NCI-H1417 treated with DMSO at 0.1 percent for 48 hours (cell line): ENCODE measurements around the gene FIBP.

Experiments used
- DNase-seq: peaks from one replicate; lab custom pipeline; 2025; lab: John Stamatoyannopoulos, UW

The FIBP gene

DNA sequence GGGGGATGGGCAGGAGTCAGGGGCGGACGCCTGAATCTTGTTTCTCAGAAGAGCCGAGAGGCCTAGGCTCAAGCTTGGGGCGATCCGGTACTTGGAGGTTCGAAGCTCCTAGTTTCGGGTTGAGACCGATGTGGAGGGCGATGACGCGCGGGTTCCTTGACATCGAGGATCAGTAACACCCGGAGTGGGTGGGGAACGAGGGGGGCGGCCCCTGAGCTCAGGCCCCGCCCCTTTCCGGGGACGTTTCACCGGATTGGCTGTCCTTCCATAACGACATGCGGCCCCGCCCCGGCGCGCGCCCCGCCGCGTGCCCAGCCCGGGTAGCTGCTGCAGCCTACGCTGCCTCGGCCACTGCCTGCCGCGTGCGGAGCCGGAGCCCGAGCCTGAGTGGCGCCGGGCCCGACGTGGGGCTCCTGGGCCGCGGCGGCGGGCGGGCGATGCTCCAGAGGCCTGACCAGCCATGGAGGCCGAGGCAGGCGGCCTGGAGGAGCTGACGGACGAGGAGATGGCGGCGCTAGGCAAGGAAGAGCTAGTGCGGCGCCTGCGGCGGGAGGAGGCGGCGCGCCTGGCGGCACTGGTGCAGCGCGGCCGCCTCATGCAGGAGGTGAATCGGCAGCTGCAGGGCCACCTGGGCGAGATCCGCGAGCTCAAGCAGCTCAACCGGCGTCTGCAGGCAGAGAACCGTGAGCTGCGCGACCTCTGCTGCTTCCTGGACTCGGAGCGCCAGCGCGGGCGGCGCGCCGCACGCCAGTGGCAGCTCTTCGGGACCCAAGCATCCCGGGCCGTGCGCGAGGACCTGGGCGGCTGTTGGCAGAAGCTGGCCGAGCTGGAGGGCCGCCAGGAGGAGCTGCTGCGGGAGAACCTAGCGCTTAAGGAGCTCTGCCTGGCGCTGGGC, 2.3 kb upstream of the FIBP start, which contains the start of gene CCDC85B:
Gene CCDC85B (plus strand): TSS at position 350 of the 895 bp plus-strand sequence. CDS start 111 bp downstream, at position 461.
- peak; percentile 88 for DNase-seq

DNA sequence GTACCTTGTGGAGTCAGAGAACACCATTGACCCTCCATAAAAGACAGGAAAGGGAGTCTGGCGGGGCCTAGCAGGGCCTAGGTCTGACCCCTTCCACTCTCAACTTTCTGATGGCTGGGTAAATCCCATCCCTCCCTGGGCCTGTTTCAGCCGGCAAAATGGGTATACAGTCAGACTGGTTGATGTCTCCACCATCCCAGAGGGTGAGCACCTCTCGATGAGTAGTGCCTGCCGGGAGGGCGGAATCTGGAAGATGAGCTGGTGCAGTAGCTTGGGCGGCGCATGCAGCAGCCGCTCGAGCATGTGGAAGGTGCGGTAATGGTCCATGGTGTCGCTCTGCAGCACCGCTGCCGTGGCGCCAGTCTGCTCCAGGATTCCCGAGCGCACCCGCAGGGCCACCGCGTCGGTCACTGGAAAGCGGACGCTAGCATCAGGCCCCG, 528 bp downstream of the FIBP start:
- DNase-seq = no peak

DNA sequence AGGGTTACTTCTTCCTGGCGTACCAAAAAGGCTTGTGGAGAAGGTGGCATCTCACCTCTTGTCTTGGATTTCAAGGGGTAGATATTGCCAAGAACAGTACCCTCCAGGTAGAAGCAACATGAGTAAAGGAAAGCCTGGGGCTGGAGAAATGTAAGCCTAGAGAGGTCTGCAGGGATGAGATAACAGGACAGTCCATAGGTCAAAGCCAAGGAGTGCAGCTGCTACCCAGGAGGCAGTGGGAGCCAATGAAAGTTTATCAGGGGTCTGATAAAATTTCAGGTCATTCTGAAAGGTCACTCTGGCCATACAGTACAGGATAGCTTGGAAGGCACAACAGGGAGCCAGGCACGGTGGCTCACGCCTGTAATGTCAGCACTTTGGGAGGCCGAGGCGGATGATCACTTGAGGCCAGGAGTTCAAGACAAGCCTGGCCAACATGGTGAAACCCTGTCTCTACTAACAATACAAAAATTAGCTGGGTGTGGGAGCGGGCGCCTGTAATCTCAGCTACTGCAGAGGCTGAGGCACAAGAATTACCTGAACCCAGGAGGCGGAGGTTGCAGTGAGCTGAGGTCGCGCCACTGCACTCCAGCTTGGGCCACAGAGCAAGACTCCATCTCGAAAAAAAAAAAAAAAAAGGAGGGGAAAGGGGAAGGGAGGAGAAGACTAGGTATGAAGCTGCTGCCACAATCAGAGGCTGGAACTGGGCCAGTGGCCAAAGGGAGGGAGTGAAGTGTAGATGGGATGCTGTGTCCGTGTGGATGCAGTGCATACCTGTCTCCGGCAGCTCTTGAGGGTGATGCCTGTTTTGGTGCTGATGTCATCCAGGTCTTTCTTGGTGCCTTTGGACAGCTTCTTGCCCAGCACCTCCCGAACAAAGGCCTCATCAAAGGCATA, 1.2 kb downstream of the FIBP start:
- DNase-seq = no peak

DNA sequence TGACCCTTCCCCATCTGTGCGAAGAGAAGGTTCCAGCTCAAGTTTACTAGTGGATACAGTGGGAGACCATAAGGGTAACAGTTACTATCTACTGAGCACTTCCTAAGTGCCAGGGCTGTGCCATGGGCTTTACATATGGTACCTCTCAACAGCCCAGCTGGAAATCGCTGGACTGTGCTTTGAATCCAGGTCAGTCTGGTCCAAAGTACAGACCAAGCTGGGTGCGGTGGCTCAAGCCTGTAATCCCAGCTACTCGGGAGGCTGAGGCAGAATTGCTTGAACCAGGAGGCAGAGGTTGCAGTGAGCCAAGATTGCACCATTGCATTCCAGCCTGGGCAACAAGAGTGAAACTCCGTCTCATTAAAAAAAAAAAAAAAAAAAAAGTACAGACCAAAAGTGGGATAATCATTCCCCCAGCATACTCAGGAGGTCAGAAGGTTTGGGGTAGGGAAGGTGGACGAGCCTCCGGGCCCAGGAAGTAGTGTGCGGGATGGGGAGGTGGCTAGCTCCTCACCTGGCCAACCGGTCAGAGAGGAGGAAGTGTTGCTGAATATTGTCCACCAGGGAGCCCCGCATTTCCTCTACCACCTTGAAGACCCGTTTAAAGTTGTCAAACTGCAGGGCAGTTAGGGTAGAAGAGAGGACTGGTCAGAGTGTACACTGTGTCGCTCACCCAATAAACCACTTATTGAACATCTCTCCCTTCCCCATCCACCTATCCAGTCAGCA, 2.3 kb downstream of the FIBP start:
- no peak for DNase-seq

DNA sequence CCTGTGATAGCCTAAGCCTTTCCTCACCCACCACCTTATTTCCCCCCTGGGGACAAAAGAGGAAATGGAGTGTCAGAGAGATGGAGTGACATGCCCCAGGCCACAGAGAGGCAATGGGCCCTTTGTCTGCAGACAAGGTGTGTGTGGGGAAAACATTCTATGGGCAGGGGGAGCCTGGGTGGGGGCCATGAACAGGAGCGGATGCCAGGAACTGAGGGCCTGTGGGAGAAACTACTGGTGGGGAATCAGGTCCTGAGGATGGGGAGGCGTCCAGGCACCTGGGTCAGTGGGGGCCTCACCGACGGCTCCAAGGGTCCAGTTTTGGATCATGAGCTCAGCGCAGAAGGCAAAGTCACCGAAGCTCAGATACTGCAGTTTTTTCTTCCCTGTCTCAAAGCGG, 3.0 kb downstream of the FIBP start:
- DNase-seq = no peak

DNA sequence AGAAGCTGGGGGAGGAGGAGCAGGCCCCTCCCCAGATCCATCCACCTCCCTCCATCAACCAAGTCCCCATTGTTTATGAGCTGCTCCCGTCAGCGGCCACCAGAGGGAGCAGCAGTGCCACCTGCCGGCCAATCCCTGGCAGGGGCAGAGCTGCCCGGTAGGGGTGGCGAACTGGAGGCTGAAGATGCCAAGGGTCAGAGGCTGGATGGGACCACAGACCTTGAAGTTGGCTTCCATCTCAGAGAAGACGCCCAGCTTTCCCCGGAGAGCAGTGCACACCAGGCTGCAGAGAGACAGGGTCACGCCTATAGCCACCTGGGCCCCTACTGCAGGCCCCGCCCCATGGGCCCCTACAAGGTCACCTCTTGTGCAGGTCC, 3.6 kb downstream of the FIBP start:
- DNase-seq = peak; percentile 37

DNA sequence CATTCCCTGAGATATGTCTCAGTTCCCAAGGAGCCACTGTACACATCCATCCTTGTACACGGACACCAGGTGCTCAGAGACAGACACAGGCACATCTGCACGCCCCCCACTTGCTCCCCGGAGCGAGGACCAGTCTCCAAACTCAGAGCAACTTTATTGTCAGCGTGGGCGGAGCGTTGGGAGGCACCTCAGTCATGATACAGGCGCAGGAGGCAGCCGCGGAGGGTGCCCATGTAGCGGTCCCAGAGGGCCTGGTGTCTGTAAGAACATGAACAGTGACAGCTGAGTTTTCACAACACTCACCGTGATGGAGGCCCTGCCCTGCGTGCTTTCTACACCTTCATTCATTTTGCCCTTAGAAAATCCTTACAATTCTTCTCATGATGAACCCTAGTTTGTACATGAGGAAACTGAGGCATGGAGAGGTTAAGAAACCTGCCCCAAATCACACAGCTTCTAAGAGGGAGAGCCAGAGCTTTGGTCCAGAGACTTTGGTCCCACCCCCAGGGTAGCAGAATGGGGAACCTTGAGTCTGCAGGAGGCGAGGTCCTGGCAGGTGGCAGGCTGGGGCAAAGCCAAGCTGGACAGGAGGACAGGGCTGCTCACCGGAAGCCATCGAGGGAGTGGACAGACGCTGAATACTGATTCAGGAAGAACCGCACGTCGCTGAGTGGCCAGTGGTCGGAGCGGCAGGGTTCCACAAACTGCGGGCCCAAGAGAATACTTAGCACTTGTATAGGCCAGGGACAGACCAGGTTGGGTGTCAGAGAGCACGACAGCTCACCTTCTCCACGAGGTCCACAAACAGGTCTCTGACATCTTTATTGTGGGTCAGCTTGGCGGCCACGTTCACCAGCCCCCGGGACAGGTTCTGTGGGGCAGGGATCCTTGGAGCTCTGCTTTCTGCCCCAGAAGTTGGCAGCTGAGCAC, 4.2 kb downstream of the FIBP start:
- no peak for DNase-seq

DNA sequence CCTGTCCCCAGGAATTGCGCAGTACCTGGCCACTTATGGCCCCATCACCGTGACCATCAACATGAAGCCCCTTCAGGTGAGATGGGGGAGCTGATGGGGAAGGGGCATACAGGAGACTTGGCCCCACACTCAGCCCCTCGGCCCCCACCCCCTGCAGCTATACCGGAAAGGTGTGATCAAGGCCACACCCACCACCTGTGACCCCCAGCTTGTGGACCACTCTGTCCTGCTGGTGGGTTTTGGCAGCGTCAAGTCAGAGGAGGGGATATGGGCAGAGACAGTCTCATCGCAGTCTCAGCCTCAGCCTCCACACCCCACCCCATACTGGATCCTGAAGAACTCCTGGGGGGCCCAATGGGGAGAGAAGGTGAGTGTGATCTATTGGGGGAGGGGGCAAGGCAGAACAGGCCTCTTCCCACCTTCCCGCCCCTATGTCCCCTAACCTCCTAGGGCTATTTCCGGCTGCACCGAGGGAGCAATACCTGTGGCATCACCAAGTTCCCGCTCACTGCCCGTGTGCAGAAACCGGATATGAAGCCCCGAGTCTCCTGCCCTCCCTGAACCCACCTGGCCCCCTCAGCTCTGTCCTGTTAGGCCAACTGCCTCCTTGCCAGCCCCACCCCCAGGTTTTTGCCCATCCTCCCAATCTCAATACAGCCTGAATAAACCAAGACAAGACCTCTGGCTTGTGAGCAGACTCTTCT, 5.1 kb downstream of the FIBP start:
- DNase-seq = no peak

DNA sequence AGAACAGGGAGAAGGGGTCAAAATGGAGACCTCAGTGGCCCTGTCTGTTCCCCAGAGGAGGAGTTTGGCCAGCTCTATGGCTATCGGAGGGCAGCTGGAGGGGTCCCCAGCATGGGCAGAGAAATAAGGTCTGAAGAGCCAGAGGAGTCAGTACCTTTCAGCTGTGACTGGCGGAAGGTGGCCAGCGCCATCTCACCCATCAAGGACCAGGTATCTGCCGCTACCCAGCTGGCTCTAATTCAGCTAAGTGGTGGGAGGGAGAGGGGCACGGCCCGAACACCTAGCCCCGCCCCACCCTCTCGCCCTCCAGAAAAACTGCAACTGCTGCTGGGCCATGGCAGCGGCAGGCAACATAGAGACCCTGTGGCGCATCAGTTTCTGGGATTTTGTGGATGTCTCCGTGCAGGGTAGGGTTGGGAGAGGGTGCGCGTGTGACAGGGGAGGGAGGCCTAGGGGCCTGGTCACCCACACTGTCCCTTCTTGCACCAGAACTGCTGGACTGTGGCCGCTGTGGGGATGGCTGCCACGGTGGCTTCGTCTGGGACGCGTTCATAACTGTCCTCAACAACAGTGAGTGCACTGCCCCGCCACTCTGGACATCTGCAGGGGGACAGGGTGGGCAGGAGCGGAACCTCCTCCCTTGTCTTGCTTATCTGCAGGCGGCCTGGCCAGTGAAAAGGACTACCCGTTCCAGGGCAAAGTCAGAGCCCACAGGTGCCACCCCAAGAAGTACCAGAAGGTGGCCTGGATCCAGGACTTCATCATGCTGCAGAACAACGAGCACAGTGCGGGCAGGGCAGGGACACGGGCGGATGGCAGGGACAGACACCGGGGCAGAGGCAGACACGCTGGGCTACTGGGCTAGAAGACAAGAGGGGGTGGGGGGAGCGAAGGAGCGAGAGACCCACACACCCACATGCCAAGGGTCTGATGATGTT, 5.9 kb downstream of the FIBP start:
- no peak for DNase-seq

DNA sequence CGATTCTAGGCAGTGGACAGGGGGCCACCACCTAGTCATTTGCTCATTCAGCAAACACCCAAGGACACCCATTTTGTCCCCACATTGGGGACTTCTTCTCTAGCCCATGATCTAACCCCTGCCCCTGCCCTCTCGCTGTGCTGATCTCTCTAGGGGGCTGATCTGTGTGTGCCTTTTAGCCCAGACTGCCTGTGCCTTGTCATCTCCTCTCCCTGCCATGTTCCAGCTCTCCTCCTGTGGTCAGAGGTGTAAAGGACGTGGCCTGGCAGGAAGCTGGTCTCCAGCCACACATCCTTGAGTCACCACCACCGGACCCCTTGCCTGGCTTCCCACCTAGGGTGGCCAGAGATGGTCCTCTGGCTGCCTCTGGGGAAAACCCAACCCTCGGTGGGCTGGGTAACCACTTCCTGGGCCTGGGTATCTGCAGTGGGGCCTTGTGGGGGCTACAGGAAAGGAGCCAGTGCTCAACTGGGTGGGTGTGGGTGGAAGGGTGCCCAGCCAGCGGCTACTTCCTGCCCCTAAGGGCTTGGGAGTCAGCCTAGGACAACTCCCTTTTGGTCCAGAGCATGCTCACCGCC, 7.3 kb downstream of the FIBP start:
- no peak for DNase-seq

DNA sequence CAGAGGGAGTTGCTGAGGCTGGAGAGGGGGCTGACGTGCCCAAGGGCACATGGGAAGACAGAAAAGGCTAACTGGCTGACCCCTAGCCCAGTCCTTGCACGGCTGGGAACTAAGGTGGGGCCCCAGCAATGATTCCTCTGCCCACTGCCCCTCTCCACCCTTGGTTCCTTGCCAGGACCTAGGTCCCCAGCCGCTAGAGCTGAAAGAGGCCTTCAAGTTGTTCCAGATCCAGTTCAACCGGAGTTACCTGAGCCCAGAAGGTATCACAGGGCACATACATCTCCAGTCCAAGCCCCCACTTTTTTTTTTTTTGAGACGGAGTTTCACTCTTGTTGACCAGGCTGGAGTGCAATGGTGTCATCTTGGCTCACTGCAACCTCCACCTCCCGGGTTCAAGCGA, 8.2 kb downstream of the FIBP start:
- DNase-seq = no peak

DNA sequence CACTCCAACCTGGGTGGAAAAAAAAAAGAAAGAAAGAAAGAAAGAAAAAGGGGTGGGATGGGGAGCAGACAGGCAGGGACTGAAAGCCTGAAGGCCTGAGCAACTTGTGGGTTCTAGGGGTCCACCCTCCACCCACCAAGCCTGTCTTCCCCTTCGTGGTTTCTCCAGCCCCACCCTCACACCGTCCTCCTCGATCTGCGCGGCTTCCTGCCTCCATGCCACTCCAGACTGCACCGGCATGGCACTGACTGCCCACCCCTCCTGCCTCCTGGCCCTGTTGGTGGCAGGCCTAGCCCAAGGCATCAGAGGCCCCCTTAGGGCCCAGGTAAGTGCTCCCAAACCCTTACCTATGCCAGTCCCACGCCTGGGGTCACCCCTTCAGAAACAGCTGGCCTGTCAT, 8.7 kb downstream of the FIBP start, which contains the start of gene CTSW:
Gene CTSW (plus strand): TSS at position 221 of the 400 bp plus-strand sequence. CDS start 18 bp downstream, at position 239.
- DNase-seq = no peak

DNA sequence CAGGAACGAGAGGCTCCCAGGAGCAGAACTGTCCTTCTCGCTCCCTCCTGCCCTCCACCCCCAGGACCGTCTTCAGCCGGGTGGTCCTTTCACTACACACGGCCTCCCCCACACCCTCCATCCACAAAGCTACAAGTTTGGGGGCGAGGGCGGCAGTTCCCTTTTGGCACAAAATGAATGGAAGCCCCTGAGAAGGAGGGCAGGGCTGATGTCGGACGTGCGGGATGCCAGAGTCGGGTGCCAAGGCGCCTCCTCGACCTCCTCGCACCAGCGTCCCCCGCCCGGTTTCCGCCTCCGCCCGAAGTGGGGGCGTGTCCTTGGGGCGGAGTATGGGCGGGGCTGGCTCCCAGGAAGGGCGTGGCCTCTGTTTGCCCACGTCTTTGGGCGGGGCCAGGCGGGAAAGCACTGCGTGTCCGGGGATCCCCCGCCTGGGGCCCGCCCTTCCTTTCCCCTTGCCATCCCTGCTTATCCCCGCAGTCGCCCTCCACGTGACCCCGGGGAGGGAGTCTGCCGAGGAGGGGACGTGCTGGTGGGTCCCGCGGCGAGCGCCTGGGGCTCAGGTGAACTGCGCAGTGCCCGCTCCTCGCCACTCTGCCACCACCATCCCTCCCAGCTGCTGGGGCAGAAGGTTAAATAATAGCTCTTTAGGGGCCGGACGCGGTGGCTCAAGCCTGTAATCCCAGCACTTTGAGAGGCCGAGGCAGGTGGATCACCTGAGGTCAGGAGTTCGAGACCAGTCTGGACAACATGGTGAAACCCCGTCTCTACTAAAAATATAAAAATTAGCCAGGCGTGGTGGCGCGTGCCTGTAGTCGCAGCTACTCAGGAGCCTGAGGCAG, 14.7 kb downstream of the FIBP start:
- DNase-seq = peak; percentile 82

DNA sequence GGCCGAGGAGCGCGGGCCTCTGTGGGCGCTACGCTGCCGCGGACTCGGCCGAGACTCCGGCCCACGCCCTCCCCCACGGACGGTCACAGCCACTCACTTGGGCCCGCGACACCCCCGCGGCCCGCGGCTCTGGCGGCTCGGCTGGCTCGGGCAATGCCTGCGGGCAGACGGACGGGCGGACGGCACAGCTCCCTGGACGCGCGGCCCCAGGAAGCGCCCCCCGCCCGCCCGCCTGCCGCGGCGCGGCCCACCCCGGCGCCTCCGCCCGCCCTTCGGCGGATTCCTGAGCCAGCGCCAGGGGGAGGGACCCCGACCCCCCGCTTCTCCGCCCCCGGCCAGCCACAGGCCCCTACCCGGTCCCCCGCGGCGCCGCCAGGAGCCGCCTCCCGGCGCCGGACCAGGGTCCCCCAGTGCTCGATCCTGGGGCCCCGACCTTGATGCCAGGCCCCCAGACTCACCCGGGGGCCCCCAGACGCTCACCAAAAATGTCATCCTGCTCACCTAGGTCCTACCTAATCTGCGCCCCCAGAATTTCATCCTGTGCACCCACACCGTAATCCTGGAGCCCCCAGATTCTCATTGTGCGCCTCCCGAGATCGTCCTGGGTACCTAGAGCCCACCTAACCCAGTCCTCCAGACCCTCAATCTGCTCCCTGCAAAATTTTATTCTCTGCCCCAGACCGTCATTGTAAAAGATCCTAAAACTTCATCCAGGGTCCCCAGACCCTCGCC, 15.5 kb downstream of the FIBP start, which contains the start of gene EFEMP2:
Gene EFEMP2 (minus strand): TSS at position 215 of the 732 bp plus-strand sequence. CDS start 446 bp downstream, outside the sequence.
- DNase-seq = no peak

DNA sequence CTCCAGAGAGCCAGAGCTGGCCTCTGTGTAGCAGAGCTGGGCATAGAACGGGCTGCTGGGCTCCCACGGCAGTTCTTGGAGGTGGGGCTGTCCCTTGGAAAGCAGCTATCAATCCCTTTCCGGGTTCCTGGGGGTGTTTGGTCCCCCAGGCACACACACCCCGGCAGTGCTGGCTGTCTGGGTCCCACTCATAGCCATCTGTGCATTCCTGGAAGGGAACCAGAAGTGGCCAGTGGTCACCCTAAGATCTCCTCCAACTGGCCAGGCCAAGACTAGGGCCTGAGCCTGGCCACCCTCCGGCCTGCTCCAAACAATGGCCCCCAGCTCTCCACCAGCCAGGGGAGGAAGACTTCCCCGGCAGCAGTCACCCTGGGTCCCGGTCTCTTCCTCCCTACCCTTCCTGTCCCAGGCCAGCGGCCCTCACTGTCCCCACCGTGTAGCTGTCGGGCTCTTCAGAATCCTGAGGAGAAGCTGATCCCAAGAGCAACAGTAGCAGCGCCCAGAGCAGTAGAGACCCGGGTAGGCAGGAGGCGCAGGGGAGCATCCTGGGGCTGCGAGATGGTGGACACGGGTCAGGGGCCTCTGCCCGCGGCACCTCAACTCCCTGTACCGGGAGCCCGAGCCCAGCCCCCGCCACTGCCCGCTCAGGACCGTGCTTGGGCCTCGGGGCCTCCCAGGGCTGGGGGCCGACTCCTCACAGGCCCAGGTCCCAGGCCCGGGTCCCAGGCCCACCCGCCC, 16.3 kb downstream of the FIBP start:
- DNase-seq = no peak
